Natural killer cell (primary cell): ENCODE measurements around the gene TP53I3. TPM values are rescaled to one million over a fixed set of nuclear protein-coding genes. Genes with fewer than 3 reads are reported as not detected.

Experiments used
- ATAC-seq, 3 donors: fragments of 150-1000 bp in 2 of 3; fragments of 200-7000 bp in 1 of 3; cut with Tn5 transposase; 1 replicate in 1 of 3; 2 replicates in 2 of 3; pipeline ENCODE4 v1.10.0; 2021; ENCODE audit warnings: mild to moderate bottlenecking in 2 of 3, moderate library complexity in 2 of 3
- DNase-seq, 2 donors: peaks; one replicate each; pipeline versions ENCODE4 v3.0.0 to v3.0.0-alpha.2; 2013 to 2021; ENCODE audit warnings: mixed read lengths in 1 of 2
- H3K27ac ChIP-seq: one replicate; pipeline ENCODE4 v1.5.1; 2013; ENCODE audit warnings: mild to moderate bottlenecking, low read length
- H3K27me3 ChIP-seq: one replicate; pipeline ENCODE4 v1.6.1; 2013; ENCODE audit warnings: low read length; ENCODE audit not compliant: control insufficient read depth, insufficient read depth
- H3K36me3 ChIP-seq: one replicate; pipeline ENCODE4 v1.6.1; 2013; ENCODE audit warnings: low read length; ENCODE audit not compliant: control insufficient read depth, insufficient read depth
- H3K4me1 ChIP-seq: one replicate; pipeline ENCODE4 v1.6.1; 2013; ENCODE audit warnings: low read length; ENCODE audit not compliant: control insufficient read depth, insufficient read depth
- H3K4me3 ChIP-seq: one replicate; pipeline ENCODE4 v1.5.1; 2013; ENCODE audit warnings: low read length
- H3K9me3 ChIP-seq: one replicate; pipeline ENCODE4 v1.6.1; 2013; ENCODE audit warnings: low read length; ENCODE audit not compliant: control insufficient read depth, insufficient read depth
- H3K27ac Mint-ChIP-seq, 2 donors: one replicate each; pipeline ENCODE4 v1.8.0; 2022; ENCODE audit warnings: mild to moderate bottlenecking in 2 of 2, mixed read lengths in 2 of 2, moderate library complexity in 1 of 2
- H3K27me3 Mint-ChIP-seq, 2 donors: one replicate each; pipeline ENCODE4 v1.8.0; 2022; ENCODE audit warnings: low read depth in 2 of 2, mixed read lengths in 2 of 2
- H3K36me3 Mint-ChIP-seq: one replicate; pipeline ENCODE4 v1.8.0; 2022; ENCODE audit warnings: mixed read lengths
- H3K4me1 Mint-ChIP-seq, 2 donors: one replicate each; pipeline ENCODE4 v1.8.0; 2022; ENCODE audit warnings: mixed read lengths in 2 of 2
- H3K4me3 Mint-ChIP-seq: one replicate; pipeline ENCODE4 v1.8.0; 2022; ENCODE audit warnings: mild to moderate bottlenecking, moderate library complexity, mixed read lengths
- H3K9me3 Mint-ChIP-seq, 2 donors: one replicate each; pipeline ENCODE4 v1.8.0; 2022; ENCODE audit warnings: mixed read lengths in 2 of 2
- CTCF ChIP-seq: fragments of 200-600 bp; IDR thresholded peaks from one replicate; pipeline ENCODE4 v1.8.0; 2022; ENCODE audit warnings: antibody characterized with exemption
- WGBS: methylation state at CpG from one replicate; pipeline ENCODE4 v1.1.7; 2013; ENCODE audit warnings: missing lambda C conversion rate; ENCODE audit not compliant: insufficient coverage; 5-methylcytosine and 5-hydroxymethylcytosine counted together
- intact Hi-C: fragments of 100-400 bp; cut with micrococcal nuclease; formaldehyde crosslinking; loops from one replicate; pipeline ENCODE4 v1.14.2; 2022
- total RNA-seq, 4 donors: library from RNA; stranded (reverse); fragments of 120-200 nt in 1 of 4; gene quantifications; one replicate each; pipeline versions ENCODE4 v1.2.3 to v1.2.4, GENCODE V29; 2013 to 2022

TP53I3 gene
- total RNA-seq, 3 donors from 2014 or later (not counting 1 experiment from before 2014, with no cell fraction given), result 1.6 to 2.6 (median 2.0) TPM

- WGBS, result 82% methylated on average over 2 of the region's 2 CpGs
- H3K27ac ChIP-seq, result no peak overlapping the region
- H3K27me3 ChIP-seq, result no peaks in the 10 kb centered on the region
- no peak overlapping the region for H3K4me3 ChIP-seq
- Mint-ChIP-seq H3K4me1 (peaks cover 0 to 14% of the 10 kb centered on the region in 2 donors), H3K4me3 (no peak overlapping the region), H3K9me3 (no peaks in the 10 kb centered on the region), H3K36me3 (no peaks in the 10 kb centered on the region), H3K27ac (no peak overlapping the region), H3K27me3 (no peaks in the 10 kb centered on the region)
- H3K9me3 ChIP-seq, result no peaks in the 10 kb centered on the region
- DNase-seq (no peak), ATAC-seq (no peak)
- no peak for TF ChIP-seq CTCF
- peaks cover 13% of the 10 kb centered on the region for H3K4me1 ChIP-seq
- intact Hi-C loops, result no loop called here
- H3K36me3 ChIP-seq, result no peaks in the 10 kb centered on the region
Observed at GRCh38 chr2:24088821-24089359, 4.3 kb upstream of the TP53I3 start.

GRCh38 chr2:24087032-24087431, 2.4 kb upstream of the TP53I3 start:
- H3K4me3 ChIP-seq, result no peak overlapping the region
- no peak for DNase-seq
- Mint-ChIP-seq H3K4me1 (peaks cover 5 to 29% of the 10 kb centered on the region in 2 donors), H3K4me3 (no peak overlapping the region), H3K36me3 (no peaks in the 10 kb centered on the region), H3K27me3 (no peaks in the 10 kb centered on the region), H3K9me3 (no peaks in the 10 kb centered on the region), H3K27ac (no peak overlapping the region)
- H3K27me3 ChIP-seq, result no peaks in the 10 kb centered on the region
- no peaks in the 10 kb centered on the region for H3K9me3 ChIP-seq
- no peak for TF ChIP-seq CTCF
- intact Hi-C loops, result no loop called here
- peaks cover 8% of the 10 kb centered on the region for H3K36me3 ChIP-seq
- ATAC-seq, result no peak
- peaks cover 19% of the 10 kb centered on the region for H3K4me1 ChIP-seq
- no peak overlapping the region for H3K27ac ChIP-seq
- WGBS, result 100% methylated on average over 2 of the region's 3 CpGs

- WGBS, result no CpG with 5 or more reads among the region's 1 CpG
- no peaks in the 10 kb centered on the region for H3K27me3 ChIP-seq
- Mint-ChIP-seq H3K36me3 (no peaks in the 10 kb centered on the region), H3K27ac (no peak overlapping the region), H3K9me3 (no peaks in the 10 kb centered on the region), H3K27me3 (no peaks in the 10 kb centered on the region), H3K4me1 (peaks cover 5 to 29% of the 10 kb centered on the region in 2 donors), H3K4me3 (no peak overlapping the region)
- ATAC-seq (no peak), DNase-seq (no peak)
- intact Hi-C loops, result no loop called here
- H3K4me1 ChIP-seq, result peaks cover 19% of the 10 kb centered on the region
- H3K27ac ChIP-seq, result no peak overlapping the region
- H3K4me3 ChIP-seq, result no peak overlapping the region
- H3K36me3 ChIP-seq, result peaks cover 9% of the 10 kb centered on the region
- TF ChIP-seq CTCF, result no peak
- H3K9me3 ChIP-seq, result no peaks in the 10 kb centered on the region
Observed at GRCh38 chr2:24086241-24086640, 1.6 kb upstream of the TP53I3 start.

- no peaks in the 10 kb centered on the region for H3K9me3 ChIP-seq
- H3K27ac ChIP-seq, result no peak overlapping the region
- Mint-ChIP-seq H3K4me3 (peak overlapping the region; percentile 67), H3K36me3 (no peaks in the 10 kb centered on the region), H3K4me1 (peaks cover 5 to 29% of the 10 kb centered on the region in 2 donors), H3K27me3 (no peaks in the 10 kb centered on the region), H3K27ac (peak overlapping the region in 1 of 2 donors; percentile 86), H3K9me3 (no peaks in the 10 kb centered on the region)
- DNase-seq, result no peak
- peaks cover 19% of the 10 kb centered on the region for H3K4me1 ChIP-seq
- no peaks in the 10 kb centered on the region for H3K27me3 ChIP-seq
- TF ChIP-seq CTCF, result no peak
- H3K4me3 ChIP-seq, result no peak overlapping the region
- peaks cover 10% of the 10 kb centered on the region for H3K36me3 ChIP-seq
- intact Hi-C loops, result no loop called here
- 53% methylated on average over 11 of the region's 11 CpGs for WGBS
- ATAC-seq, result no peak
Observed at GRCh38 chr2:24085200-24085489, 511 bp upstream of the TP53I3 start.
